H9 (cell line): ENCODE measurements around the gene PLA2G2E. TPM values are rescaled to one million over a fixed set of nuclear protein-coding genes. Genes with fewer than 3 reads are reported as not detected.

ENCODE experiments used
- DNase-seq: peaks from one replicate; pipeline ENCODE4 v3.0.0-alpha.2; 2017
- H2AFZ ChIP-seq: one replicate; pipeline ENCODE4 v1.6.1; 2013; ENCODE audit warnings: mild to moderate bottlenecking, low read length, control low read depth, moderate library complexity
- H2AK5ac ChIP-seq: 2 replicates; pipeline ENCODE4 v1.6.1; 2013; ENCODE audit warnings: low read length, control low read depth, mixed read lengths; ENCODE audit not compliant: insufficient read length
- H2BK120ac ChIP-seq: one replicate; pipeline ENCODE4 v1.6.1; 2013; ENCODE audit warnings: low read depth, mild to moderate bottlenecking, low read length, control low read depth, inconsistent platforms; ENCODE audit not compliant: poor library complexity, severe bottlenecking
- H2BK12ac ChIP-seq: 2 replicates; pipeline ENCODE4 v1.6.1; 2013; ENCODE audit warnings: low read length, control low read depth, mixed read lengths, low read depth; ENCODE audit not compliant: insufficient read length
- H2BK15ac ChIP-seq: 2 replicates; pipeline ENCODE4 v1.6.1; 2013; ENCODE audit warnings: low read depth, low read length, control low read depth
- H2BK20ac ChIP-seq: one replicate; pipeline ENCODE4 v1.6.1; 2013; ENCODE audit warnings: low read depth, mild to moderate bottlenecking, low read length, control low read depth, inconsistent platforms; ENCODE audit not compliant: poor library complexity, severe bottlenecking
- H2BK5ac ChIP-seq: 2 replicates; pipeline ENCODE4 v1.6.1; 2013; ENCODE audit warnings: low read length, control low read depth, mixed read lengths; ENCODE audit not compliant: insufficient read length
- H3K14ac ChIP-seq: 2 replicates; pipeline ENCODE4 v1.6.1; 2013; ENCODE audit warnings: low read length, control low read depth; ENCODE audit not compliant: insufficient read depth
- H3K18ac ChIP-seq: 2 replicates; pipeline ENCODE4 v1.6.1; 2013; ENCODE audit warnings: low read depth, mild to moderate bottlenecking, mixed read lengths, low read length, control low read depth; ENCODE audit not compliant: insufficient read length
- H3K23ac ChIP-seq: 2 replicates; pipeline ENCODE4 v1.6.1; 2013; ENCODE audit warnings: low read length, control low read depth, mixed read lengths, low read depth; ENCODE audit not compliant: insufficient read length
- H3K23me2 ChIP-seq: 2 replicates; pipeline ENCODE4 v1.6.1; 2013; ENCODE audit warnings: low read depth, mild to moderate bottlenecking, mixed read lengths, low read length, control low read depth; ENCODE audit not compliant: insufficient read length, poor library complexity, severe bottlenecking
- H3K27ac ChIP-seq: 2 replicates; pipeline ENCODE4 v1.5.1; 2013; ENCODE audit warnings: low read length, control low read depth, mixed read lengths, low read depth; ENCODE audit not compliant: insufficient read length
- H3K27me3 ChIP-seq: 2 replicates; pipeline ENCODE4 v1.6.1; 2013; ENCODE audit warnings: low read length, control low read depth, inconsistent platforms; ENCODE audit not compliant: insufficient read depth
- H3K4ac ChIP-seq: 2 replicates; pipeline ENCODE4 v1.6.1; 2013; ENCODE audit warnings: low read depth, mild to moderate bottlenecking, control low read depth, inconsistent platforms, low read length, moderate library complexity
- H3K4me1 ChIP-seq: 2 replicates; pipeline ENCODE4 v1.6.1; 2013; ENCODE audit warnings: low read length, control low read depth, inconsistent platforms; ENCODE audit not compliant: insufficient read depth
- H3K4me2 ChIP-seq: 2 replicates; pipeline ENCODE4 v1.6.1; 2013; ENCODE audit warnings: low read length, control low read depth, mixed read lengths; ENCODE audit not compliant: insufficient read length, insufficient read depth
- H3K56ac ChIP-seq: 2 replicates; pipeline ENCODE4 v1.6.1; 2013; ENCODE audit warnings: low read depth, mild to moderate bottlenecking, mixed read lengths, low read length, control low read depth; ENCODE audit not compliant: insufficient read length
- H3K79me1 ChIP-seq: 2 replicates; pipeline ENCODE4 v1.6.1; 2013; ENCODE audit warnings: low read depth, mild to moderate bottlenecking, moderate library complexity, low read length, control low read depth, inconsistent platforms; ENCODE audit not compliant: insufficient read depth, poor library complexity, severe bottlenecking
- H3K79me2 ChIP-seq: 2 replicates; pipeline ENCODE4 v1.6.1; 2013; ENCODE audit warnings: low read length, control low read depth, inconsistent platforms; ENCODE audit not compliant: insufficient read depth
- H3K9ac ChIP-seq: 2 replicates; pipeline ENCODE4 v1.6.1; 2013; ENCODE audit warnings: low read length, control low read depth, mixed read lengths; ENCODE audit not compliant: insufficient read length; ENCODE audit errors: extremely low read depth
- H3K9me3 ChIP-seq: one replicate; pipeline ENCODE4 v1.6.1; 2013; ENCODE audit warnings: low read depth, low read length, inconsistent platforms; ENCODE audit not compliant: control insufficient read depth
- H3T11ph ChIP-seq: one replicate; pipeline ENCODE4 v1.6.1; 2013; ENCODE audit warnings: mild to moderate bottlenecking, low read length, control low read depth, inconsistent platforms
- H4K20me1 ChIP-seq: one replicate; pipeline ENCODE4 v1.6.1; 2013; ENCODE audit not compliant: control insufficient read depth, insufficient read length, insufficient read depth
- H4K5ac ChIP-seq: 2 replicates; pipeline ENCODE4 v1.6.1; 2013; ENCODE audit warnings: low read depth, mild to moderate bottlenecking, mixed read lengths, low read length, control low read depth; ENCODE audit not compliant: insufficient read length
- H4K8ac ChIP-seq: replicated peaks from 2 replicates; pipeline ENCODE4 v1.6.1; 2013; ENCODE audit warnings: low read length, control low read depth, mixed read lengths, low read depth; ENCODE audit not compliant: insufficient read length
- H4K91ac ChIP-seq: 2 replicates; pipeline ENCODE4 v1.6.1; 2013; ENCODE audit warnings: low read depth, mild to moderate bottlenecking, moderate library complexity, mixed read lengths, low read length, control low read depth; ENCODE audit not compliant: insufficient read length
- H3K27ac Mint-ChIP-seq, 3 experiments: 2 replicates in 2 of 3; 3 replicates in 1 of 3; pipeline ENCODE4 v1.8.0; 2020 to 2021; ENCODE audit warnings: mixed read lengths in 3 of 3, mild to moderate bottlenecking in 1 of 3, moderate library complexity in 1 of 3
- H3K27me3 Mint-ChIP-seq: 2 replicates; pipeline ENCODE4 v1.8.0; 2021; ENCODE audit warnings: low read depth, mild to moderate bottlenecking, moderate library complexity, mixed read lengths
- H3K36me3 Mint-ChIP-seq, 3 experiments: 2 replicates in 2 of 3; 3 replicates in 1 of 3; pipeline ENCODE4 v1.8.0; 2020 to 2021; ENCODE audit warnings: low read depth in 3 of 3, mixed read lengths in 3 of 3; ENCODE audit not compliant: insufficient read depth in 1 of 3
- H3K4me1 Mint-ChIP-seq, 2 experiments: 2 replicates each; pipeline ENCODE4 v1.8.0; 2020; ENCODE audit warnings: mixed read lengths in 2 of 2
- H3K4me3 Mint-ChIP-seq, 2 experiments: 2 replicates in 1 of 2; 3 replicates in 1 of 2; pipeline ENCODE4 v1.8.0; 2020 to 2021; ENCODE audit warnings: mild to moderate bottlenecking in 2 of 2, mixed read lengths in 2 of 2, moderate library complexity in 1 of 2
- H3K9me3 Mint-ChIP-seq, 2 experiments: 2 replicates in 1 of 2; 3 replicates in 1 of 2; pipeline ENCODE4 v1.8.0; 2020; ENCODE audit warnings: mild to moderate bottlenecking in 2 of 2, mixed read lengths in 2 of 2, moderate library complexity in 1 of 2
- WGBS: extraction: QIAGEN DNeasy Blood & Tissue Kit; methylation state at CpG from one replicate; pipeline ENCODE4 v1.1.7; 2013; ENCODE audit warnings: missing lambda C conversion rate, low lambda C conversion rate, mixed read lengths; ENCODE audit not compliant: insufficient read length; ENCODE audit errors: extremely low coverage; 5-methylcytosine and 5-hydroxymethylcytosine counted together
- total RNA-seq: library from RNA; stranded (reverse); gene quantifications from 2 replicates; pipeline ENCODE4 v1.2.1, GENCODE V29; 2021
- TF ChIP-seq, protein P1 (sequence below): fragments of 200-600 bp; sonication (generic); conservative IDR thresholded peaks from 3 replicates; pipeline ENCODE4 v1.8.0; 2021; ENCODE audit warnings: antibody characterized with exemption, mild to moderate bottlenecking

The PLA2G2E gene
- total RNA-seq, 1 experiment from 2014 or later: not detected

DNA sequence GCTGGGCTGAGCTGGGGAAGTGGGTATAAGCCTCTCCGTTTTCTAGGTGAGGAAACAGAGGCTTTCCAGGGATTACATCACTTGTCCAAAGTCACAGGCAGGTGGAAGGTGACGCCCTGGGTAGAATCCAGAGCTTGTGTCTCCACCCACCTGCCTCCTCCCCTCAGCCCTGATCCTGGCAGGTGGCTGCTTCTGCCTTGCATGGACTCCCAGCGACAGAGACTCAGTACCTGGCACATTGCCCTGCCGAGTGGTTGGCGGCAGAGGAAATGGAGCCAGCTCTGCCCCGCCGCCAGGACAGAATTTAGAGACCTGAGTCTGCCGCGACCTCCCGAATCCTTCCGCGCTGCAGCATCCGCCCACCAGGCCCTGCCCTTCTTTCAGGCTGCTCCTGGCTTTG lies 2.1 kb downstream of the PLA2G2E start:
- H2BK12ac ChIP-seq: no peak overlapping the region
- no peak overlapping the region; the same call in 1 of the 2 replicates for H3K14ac ChIP-seq
- no peak overlapping the region for H3K4ac ChIP-seq
- no peaks in the 10 kb centered on the region for H4K20me1 ChIP-seq
- H3K23me2 ChIP-seq: no peaks in the 10 kb centered on the region
- H4K5ac ChIP-seq: no peak overlapping the region
- H2AFZ ChIP-seq: no peak overlapping the region
- H3K18ac ChIP-seq: no peak overlapping the region
- no peak overlapping the region for H3K4me3 Mint-ChIP-seq
- H3K56ac ChIP-seq: no peak overlapping the region
- H3K4me1 Mint-ChIP-seq: peaks cover 5 to 17% of the 10 kb centered on the region in 2 experiments
- no peak overlapping the region for H3K27ac Mint-ChIP-seq
- H2AK5ac ChIP-seq: no peak overlapping the region
- H3K4me1 ChIP-seq: no peaks in the 10 kb centered on the region
- H3K23ac ChIP-seq: no peak overlapping the region
- no peak overlapping the region for H4K91ac ChIP-seq
- H3K79me2 ChIP-seq: no peaks in the 10 kb centered on the region
- no peak overlapping the region for H3K9ac ChIP-seq
- H3T11ph ChIP-seq: no peak overlapping the region
- peaks cover 0 to 1% (median 0%) of the 10 kb centered on the region in 3 experiments; a peak in 1 of 7 replicates for H3K36me3 Mint-ChIP-seq
- peaks cover 2% of the 10 kb centered on the region for H3K27me3 Mint-ChIP-seq
- H2BK5ac ChIP-seq: no peak overlapping the region
- H3K27ac ChIP-seq: no peak overlapping the region
- H3K9me3 Mint-ChIP-seq: no peaks in the 10 kb centered on the region
- DNase-seq: no peak
- no peaks in the 10 kb centered on the region for H3K9me3 ChIP-seq
- H2BK15ac ChIP-seq: no peak overlapping the region
- H3K4me2 ChIP-seq: no peak overlapping the region
- H4K8ac ChIP-seq: no peak overlapping the region
- H2BK120ac ChIP-seq: no peak overlapping the region
- H2BK20ac ChIP-seq: no peak overlapping the region
- H3K27me3 ChIP-seq: no peaks in the 10 kb centered on the region
- TF ChIP-seq, protein P1, sequence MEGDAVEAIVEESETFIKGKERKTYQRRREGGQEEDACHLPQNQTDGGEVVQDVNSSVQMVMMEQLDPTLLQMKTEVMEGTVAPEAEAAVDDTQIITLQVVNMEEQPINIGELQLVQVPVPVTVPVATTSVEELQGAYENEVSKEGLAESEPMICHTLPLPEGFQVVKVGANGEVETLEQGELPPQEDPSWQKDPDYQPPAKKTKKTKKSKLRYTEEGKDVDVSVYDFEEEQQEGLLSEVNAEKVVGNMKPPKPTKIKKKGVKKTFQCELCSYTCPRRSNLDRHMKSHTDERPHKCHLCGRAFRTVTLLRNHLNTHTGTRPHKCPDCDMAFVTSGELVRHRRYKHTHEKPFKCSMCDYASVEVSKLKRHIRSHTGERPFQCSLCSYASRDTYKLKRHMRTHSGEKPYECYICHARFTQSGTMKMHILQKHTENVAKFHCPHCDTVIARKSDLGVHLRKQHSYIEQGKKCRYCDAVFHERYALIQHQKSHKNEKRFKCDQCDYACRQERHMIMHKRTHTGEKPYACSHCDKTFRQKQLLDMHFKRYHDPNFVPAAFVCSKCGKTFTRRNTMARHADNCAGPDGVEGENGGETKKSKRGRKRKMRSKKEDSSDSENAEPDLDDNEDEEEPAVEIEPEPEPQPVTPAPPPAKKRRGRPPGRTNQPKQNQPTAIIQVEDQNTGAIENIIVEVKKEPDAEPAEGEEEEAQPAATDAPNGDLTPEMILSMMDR: no peak
- H3K79me1 ChIP-seq: no peaks in the 10 kb centered on the region
- WGBS: no CpG with 5 or more reads among the region's 13 CpGs
